ENCODE measurements around the gene CCDC12.

Gene CCDC12

GRCh38 chr3:46888705-46889104 is 87.8 kb downstream of the CCDC12 start:
- DNase-seq = no peak

GRCh38 chr3:46887980-46888494 is 88.5 kb downstream of the CCDC12 start:
- DNase-seq = no peak

- DNase-seq = no peak
These were observed 90.9 kb downstream of the CCDC12 start for GRCh38 chr3:46885612-46886011.

- DNase-seq = no peak
These were observed 91.6 kb downstream of the CCDC12 start for GRCh38 chr3:46884929-46885328.

GRCh38 chr3:46884427-46884826 is 92.1 kb downstream of the CCDC12 start:
- DNase-seq = no peak

- no peak for DNase-seq
These were observed 92.7 kb downstream of the CCDC12 start for GRCh38 chr3:46883830-46884185.

GRCh38 chr3:46883054-46883829 is 93.3 kb downstream of the CCDC12 start:
- peak in 1 of 2 donors; percentile 17 for DNase-seq

- no peak for DNase-seq
These were observed 94.0 kb downstream of the CCDC12 start for GRCh38 chr3:46882377-46883053.

GRCh38 chr3:46881596-46882376 is 94.8 kb downstream of the CCDC12 start:
- peak in 1 of 2 donors; percentile 9 for DNase-seq

GRCh38 chr3:46880884-46881595 is 95.5 kb downstream of the CCDC12 start:
- no peak for DNase-seq

- no peak for DNase-seq
These were observed 97.6 kb downstream of the CCDC12 start for GRCh38 chr3:46878781-46879436.

- no peak for DNase-seq
These were observed 99.0 kb downstream of the CCDC12 start, which contains the start of gene PTH1R for GRCh38 chr3:46877406-46878125. Gene PTH1R, plus strand, starts transcription at chr3:46877721. Its CDS starts 5,839 bp downstream, at chr3:46883560.

- DNase-seq = no peak
These were observed 99.9 kb downstream of the CCDC12 start for GRCh38 chr3:46876313-46877300.

- DNase-seq = no peak
These were observed 101.0 kb downstream of the CCDC12 start for GRCh38 chr3:46875560-46875959.

GRCh38 chr3:46874430-46874829 is 102.1 kb downstream of the CCDC12 start:
- DNase-seq = no peak

- no peak for DNase-seq
These were observed 103.0 kb downstream of the CCDC12 start for GRCh38 chr3:46873521-46873920.

All from CD4-positive, alpha-beta T cell treated with Interleukin-1 beta for 1 hour (primary cell).